HG02610 (cell line): ENCODE data around the gene PDC.
A peak's percentile ranks its signal among the peaks of the same experiment; 100 is the strongest.

Experiments used
- ATAC-seq: cut with Tn5 transposase; IDR thresholded peaks from one replicate; pipeline ENCODE4 v1.9.1; 2021; ENCODE audit warnings: mild to moderate bottlenecking, moderate library complexity; ENCODE audit not compliant: unreplicated experiment

PDC gene

GRCh38 chr1:186461014-186461413 is at the start of gene PDC:
TSS of gene PDC (minus strand) at chr1:186461114. CDS start at chr1:186449459, 11,655 bp downstream.
- no peak for ATAC-seq

GRCh38 chr1:186503190-186503589 is 42.3 kb upstream of the PDC start:
- no peak for ATAC-seq

GRCh38 chr1:186502087-186502486 is 41.2 kb upstream of the PDC start:
- no peak for ATAC-seq

GRCh38 chr1:186500804-186501203 is 39.9 kb upstream of the PDC start:
- no peak for ATAC-seq

GRCh38 chr1:186499571-186499970 is 38.7 kb upstream of the PDC start:
- ATAC-seq: no peak

GRCh38 chr1:186498695-186499389 is 37.9 kb upstream of the PDC start:
- no peak for ATAC-seq

GRCh38 chr1:186498071-186498470 is 37.2 kb upstream of the PDC start:
- no peak for ATAC-seq

- ATAC-seq: no peak
Measured at GRCh38 chr1:186497651-186498050, 36.7 kb upstream of the PDC start.

GRCh38 chr1:186496171-186496851 is 35.4 kb upstream of the PDC start:
- no peak for ATAC-seq

GRCh38 chr1:186494832-186495271 is 33.9 kb upstream of the PDC start:
- peak; percentile 61 for ATAC-seq

GRCh38 chr1:186492531-186493291 is 31.8 kb upstream of the PDC start:
- no peak for ATAC-seq

- no peak for ATAC-seq
Measured at GRCh38 chr1:186491336-186491735, 30.4 kb upstream of the PDC start.

GRCh38 chr1:186487163-186487562 is 26.2 kb upstream of the PDC start:
- no peak for ATAC-seq

GRCh38 chr1:186486061-186486460 is 25.1 kb upstream of the PDC start:
- ATAC-seq: no peak

GRCh38 chr1:186483561-186483960 is 22.6 kb upstream of the PDC start:
- ATAC-seq: no peak

GRCh38 chr1:186482661-186483255 is 21.8 kb upstream of the PDC start:
- ATAC-seq: peak; percentile 63

GRCh38 chr1:186481303-186481888 is 20.5 kb upstream of the PDC start:
- ATAC-seq: no peak

- ATAC-seq: no peak
Measured at GRCh38 chr1:186479162-186479561, 18.2 kb upstream of the PDC start.

- ATAC-seq: peak; percentile 44
Measured at GRCh38 chr1:186476264-186477040, 15.5 kb upstream of the PDC start.

- no peak for ATAC-seq
Measured at GRCh38 chr1:186474208-186474607, 13.3 kb upstream of the PDC start.
